Kidney epithelial cell (primary cell): ENCODE data around the gene MAGI1. TPM values are rescaled to one million over a fixed set of nuclear protein-coding genes. Genes with fewer than 3 reads are reported as not detected.

Source experiments
- DNase-seq: peaks from one replicate; pipeline ENCODE4 v3.0.0-alpha.2; 2010; ENCODE audit warnings: low read depth
- H3K27me3 ChIP-seq: 2 replicates; pipeline ENCODE4 v1.6.0; 2011; ENCODE audit warnings: low read length; ENCODE audit not compliant: control insufficient read depth, insufficient read depth
- H3K36me3 ChIP-seq: 2 replicates; pipeline ENCODE4 v1.5.1; 2011; ENCODE audit warnings: low read length; ENCODE audit not compliant: control insufficient read depth, insufficient read depth
- H3K4me3 ChIP-seq: 2 replicates; pipeline ENCODE4 v1.5.1; 2011; ENCODE audit warnings: low read depth, mild to moderate bottlenecking, control low read depth, low read length
- CTCF ChIP-seq: IDR thresholded peaks from 2 replicates; pipeline ENCODE4 v1.5.1; 2011; ENCODE audit warnings: mild to moderate bottlenecking, moderate library complexity, low read length, control low read depth, inconsistent platforms; ENCODE audit not compliant: insufficient read depth, poor library complexity, severe bottlenecking
- total RNA-seq: library from RNA; depleted of rRNA; stranded (reverse); fragments of >200 nt; gene quantifications from 2 replicates; pipeline ENCODE4 v1.2.3, GENCODE V29; 2015

The MAGI1 gene
- total RNA-seq, 1 donor from 2014 or later: 15.8 TPM

DNA sequence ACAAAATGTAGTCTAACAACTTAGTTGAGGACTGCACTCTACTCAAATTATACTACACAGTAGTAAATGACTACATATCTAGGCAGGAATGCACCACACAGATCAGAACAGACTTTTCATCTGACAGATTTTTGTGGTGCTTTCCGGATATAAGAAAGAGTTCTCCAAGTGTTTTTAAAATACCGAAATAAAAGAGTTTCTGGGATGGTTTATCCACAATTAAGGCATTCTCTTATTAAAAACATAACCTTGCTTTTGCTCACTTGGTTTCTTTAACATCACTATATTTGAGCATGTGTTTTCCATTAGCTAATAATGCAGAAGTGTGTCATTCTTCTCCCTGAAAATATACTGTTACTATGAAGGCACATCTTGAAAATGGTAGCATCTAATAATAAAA lies 132.9 kb downstream of the MAGI1 start:
- Histone ChIP-seq H3K27me3 (no peaks in the 10 kb centered on the region), H3K36me3 (no peaks in the 10 kb centered on the region), H3K4me3 (no peak overlapping the region)
- no peak for TF ChIP-seq CTCF
- no peak for DNase-seq

DNA sequence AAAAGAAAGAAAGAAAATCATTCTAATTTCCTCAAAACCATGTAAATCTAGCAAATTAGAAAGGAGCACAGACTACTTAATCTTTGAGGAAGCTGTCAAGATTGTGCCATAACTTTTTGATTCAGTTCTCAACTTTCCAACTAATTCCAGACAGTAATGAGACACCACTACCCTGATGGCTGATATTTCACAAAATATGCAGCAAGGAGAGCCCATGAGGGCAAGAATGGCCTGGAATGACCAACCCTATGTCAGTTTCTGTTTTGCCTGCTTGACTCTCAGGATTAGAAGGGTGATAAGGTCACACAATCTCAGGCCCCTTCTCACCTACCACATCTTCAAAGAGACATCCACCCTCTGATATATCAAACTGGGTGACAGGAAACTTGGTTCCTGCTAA lies 134.7 kb downstream of the MAGI1 start:
- no peak for DNase-seq
- no peak for TF ChIP-seq CTCF
- Histone ChIP-seq H3K4me3 (no peak overlapping the region), H3K27me3 (no peaks in the 10 kb centered on the region), H3K36me3 (no peaks in the 10 kb centered on the region)

GRCh38 chr3:65902304-65902793 lies 136.4 kb downstream of the MAGI1 start:
- no peak for DNase-seq
- no peak for TF ChIP-seq CTCF
- H3K4me3 ChIP-seq: no peak overlapping the region
- H3K27me3 ChIP-seq: no peaks in the 10 kb centered on the region
- no peaks in the 10 kb centered on the region for H3K36me3 ChIP-seq

DNA sequence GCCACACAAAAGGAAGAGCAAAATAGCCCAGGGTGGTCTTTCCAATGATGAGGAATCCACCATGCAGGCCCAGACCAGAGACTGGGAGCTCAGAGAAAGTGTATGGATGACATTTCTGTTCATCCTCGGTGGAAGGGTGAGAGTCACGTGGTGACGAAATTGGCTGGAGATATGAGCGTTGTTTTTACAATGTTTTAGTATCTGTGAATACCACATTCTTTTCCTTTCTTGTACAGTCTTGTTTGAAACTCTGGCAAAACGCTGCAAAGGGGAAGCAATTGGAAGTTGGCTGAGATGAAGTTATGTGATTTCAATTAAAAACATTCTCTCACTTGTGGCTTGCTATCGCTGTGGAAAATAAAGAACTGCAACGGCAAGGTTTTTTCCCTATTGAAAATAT lies 137.5 kb downstream of the MAGI1 start:
- no peak for DNase-seq
- H3K27me3 ChIP-seq: no peaks in the 10 kb centered on the region
- no peaks in the 10 kb centered on the region for H3K36me3 ChIP-seq
- H3K4me3 ChIP-seq: no peak overlapping the region
- TF ChIP-seq CTCF: no peak

DNA sequence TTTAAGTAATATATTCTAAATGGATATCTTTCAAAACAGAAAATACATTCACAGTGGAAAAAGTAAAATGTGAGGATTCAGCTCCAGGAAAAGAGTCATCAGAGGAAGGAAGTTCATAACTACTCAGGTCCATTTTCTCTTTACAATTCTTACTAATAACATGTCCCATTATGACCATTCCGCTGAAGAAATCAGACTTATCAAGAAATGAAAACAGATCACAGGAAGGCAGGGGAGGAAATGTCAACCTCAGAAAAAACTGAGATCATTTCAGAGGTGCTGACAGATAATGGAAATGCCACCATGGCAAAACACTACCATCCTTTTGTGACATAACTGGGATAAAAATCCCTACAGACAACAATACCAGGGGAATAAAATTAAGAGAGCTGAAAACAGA lies 139.5 kb downstream of the MAGI1 start:
- no peak for TF ChIP-seq CTCF
- H3K27me3 ChIP-seq: no peaks in the 10 kb centered on the region
- no peak for DNase-seq
- H3K36me3 ChIP-seq: no peaks in the 10 kb centered on the region
- H3K4me3 ChIP-seq: no peak overlapping the region

GRCh38 chr3:65897766-65898165 lies 141.0 kb downstream of the MAGI1 start:
- Histone ChIP-seq H3K4me3 (no peak overlapping the region), H3K36me3 (no peaks in the 10 kb centered on the region), H3K27me3 (no peaks in the 10 kb centered on the region)
- no peak for TF ChIP-seq CTCF
- DNase-seq: no peak
